ENCODE measurements around the gene MGMT.

- no peak for TF ChIP-seq CTCF (IDR thresholded peaks at IDR 0.05)
- no peak for TF ChIP-seq ZFX (IDR thresholded peaks at IDR 0.05; ENCODE audit: borderline replicate concordance)
These were observed 273.7 kb downstream of the MGMT start for GRCh38 chr10:129740532-129741279.

Measured in 22Rv1 (cell line).